ENCODE measurements around the gene CD44.

GRCh38 chr11:35112846-35113105 lies 26.2 kb upstream of the CD44 start:
- TF ChIP-seq CTCF (IDR thresholded peaks at IDR 0.05; ENCODE audit: borderline replicate concordance, extremely low read depth, low read length, poor library complexity, severe bottlenecking) (no peak), EZH2 (IDR thresholded peaks at IDR 0.05; ENCODE audit: borderline replicate concordance, low read depth, low read length, severe bottlenecking) (no peak)

Data from DND-41 (cell line).